GM10266 (cell line): ENCODE results near the gene MSRB1.

ENCODE experiments used
- DNase-seq: peaks from one replicate; pipeline ENCODE4 v3.0.0; 2012; ENCODE audit errors: extremely low spot score
- TF ChIP-seq, protein P1 (sequence below): IDR thresholded peaks from 2 replicates; pipeline ENCODE4 v1.5.1; 2012; ENCODE audit warnings: mild to moderate bottlenecking, low read depth; ENCODE audit not compliant: control insufficient read depth, insufficient read depth; ENCODE audit errors: missing control alignments

MSRB1 gene

GRCh38 chr16:1950047-1950446 is 7.0 kb upstream of the MSRB1 start:
- TF ChIP-seq, protein P1, sequence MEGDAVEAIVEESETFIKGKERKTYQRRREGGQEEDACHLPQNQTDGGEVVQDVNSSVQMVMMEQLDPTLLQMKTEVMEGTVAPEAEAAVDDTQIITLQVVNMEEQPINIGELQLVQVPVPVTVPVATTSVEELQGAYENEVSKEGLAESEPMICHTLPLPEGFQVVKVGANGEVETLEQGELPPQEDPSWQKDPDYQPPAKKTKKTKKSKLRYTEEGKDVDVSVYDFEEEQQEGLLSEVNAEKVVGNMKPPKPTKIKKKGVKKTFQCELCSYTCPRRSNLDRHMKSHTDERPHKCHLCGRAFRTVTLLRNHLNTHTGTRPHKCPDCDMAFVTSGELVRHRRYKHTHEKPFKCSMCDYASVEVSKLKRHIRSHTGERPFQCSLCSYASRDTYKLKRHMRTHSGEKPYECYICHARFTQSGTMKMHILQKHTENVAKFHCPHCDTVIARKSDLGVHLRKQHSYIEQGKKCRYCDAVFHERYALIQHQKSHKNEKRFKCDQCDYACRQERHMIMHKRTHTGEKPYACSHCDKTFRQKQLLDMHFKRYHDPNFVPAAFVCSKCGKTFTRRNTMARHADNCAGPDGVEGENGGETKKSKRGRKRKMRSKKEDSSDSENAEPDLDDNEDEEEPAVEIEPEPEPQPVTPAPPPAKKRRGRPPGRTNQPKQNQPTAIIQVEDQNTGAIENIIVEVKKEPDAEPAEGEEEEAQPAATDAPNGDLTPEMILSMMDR: no peak

DNA sequence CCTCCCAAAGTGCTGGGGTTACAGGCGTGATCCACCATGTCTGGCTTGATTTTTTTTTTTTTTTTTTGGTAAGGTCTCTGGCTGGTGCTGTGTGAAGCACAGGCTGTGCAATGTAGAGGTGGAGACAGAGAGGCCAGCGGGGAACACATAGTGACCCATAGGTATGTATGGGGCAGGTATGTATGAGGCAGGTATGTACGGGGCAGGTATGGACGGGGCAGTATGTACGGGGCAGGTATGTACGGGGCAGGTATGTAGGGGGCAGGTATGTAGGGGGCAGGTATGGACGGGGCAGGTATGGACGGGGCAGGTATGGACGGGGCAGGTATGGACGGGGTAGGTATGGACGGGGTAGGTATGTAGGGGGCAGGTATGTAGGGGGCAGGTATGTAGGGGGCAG is 6.5 kb upstream of the MSRB1 start:
- no peak for DNase-seq
- TF ChIP-seq, protein P1: no peak

More at GRCh38 chr16:1950047-1950446, 7.0 kb upstream of the MSRB1 start:
- no peak for DNase-seq

GRCh38 chr16:1947369-1947670 is 4.3 kb upstream of the MSRB1 start:
- DNase-seq: no peak
- TF ChIP-seq, protein P1: no peak

DNA sequence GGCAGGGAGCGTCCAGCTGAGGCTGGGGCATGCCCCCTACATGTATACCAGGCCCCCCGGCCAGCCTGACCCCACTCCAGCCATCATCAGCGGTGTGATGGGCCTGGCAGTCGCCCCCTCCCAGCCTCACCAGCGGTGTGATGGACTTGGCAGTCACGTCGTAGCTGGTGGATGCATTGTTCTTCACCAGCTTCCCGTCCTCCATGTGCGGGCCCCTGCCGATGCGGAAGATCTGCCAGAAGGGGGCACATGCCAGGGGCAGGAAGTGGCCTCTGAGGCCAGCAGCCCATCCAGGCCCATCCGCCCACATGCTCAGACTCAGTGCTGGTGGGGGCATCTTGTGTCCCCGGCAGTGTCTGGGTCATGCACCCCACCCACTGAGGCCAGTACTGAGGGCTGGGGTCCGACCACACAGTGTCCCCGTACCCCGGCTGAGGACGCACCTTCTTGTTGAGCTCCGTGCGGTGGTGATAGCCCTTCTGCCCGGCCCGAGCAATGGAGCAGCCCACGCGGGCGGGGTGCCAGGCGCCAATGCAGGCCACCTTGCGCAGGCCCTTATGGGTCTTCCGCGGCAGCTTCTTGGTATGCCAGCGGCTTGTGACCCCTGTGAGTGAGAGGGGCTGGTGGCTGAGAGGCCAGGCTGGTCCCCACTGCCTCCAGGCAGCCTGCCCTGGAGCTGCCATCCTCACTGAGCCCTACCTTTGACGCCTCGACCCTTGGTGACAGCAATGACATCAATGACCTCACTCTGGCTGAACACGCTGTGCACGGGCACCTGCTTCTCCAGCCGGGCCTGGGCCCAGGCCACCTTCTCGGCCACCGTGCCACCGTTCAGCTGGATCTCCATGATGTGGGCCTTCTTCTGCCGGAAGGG is 3.7 kb upstream of the MSRB1 start:
- no peak for DNase-seq
- TF ChIP-seq, protein P1: no peak

DNA sequence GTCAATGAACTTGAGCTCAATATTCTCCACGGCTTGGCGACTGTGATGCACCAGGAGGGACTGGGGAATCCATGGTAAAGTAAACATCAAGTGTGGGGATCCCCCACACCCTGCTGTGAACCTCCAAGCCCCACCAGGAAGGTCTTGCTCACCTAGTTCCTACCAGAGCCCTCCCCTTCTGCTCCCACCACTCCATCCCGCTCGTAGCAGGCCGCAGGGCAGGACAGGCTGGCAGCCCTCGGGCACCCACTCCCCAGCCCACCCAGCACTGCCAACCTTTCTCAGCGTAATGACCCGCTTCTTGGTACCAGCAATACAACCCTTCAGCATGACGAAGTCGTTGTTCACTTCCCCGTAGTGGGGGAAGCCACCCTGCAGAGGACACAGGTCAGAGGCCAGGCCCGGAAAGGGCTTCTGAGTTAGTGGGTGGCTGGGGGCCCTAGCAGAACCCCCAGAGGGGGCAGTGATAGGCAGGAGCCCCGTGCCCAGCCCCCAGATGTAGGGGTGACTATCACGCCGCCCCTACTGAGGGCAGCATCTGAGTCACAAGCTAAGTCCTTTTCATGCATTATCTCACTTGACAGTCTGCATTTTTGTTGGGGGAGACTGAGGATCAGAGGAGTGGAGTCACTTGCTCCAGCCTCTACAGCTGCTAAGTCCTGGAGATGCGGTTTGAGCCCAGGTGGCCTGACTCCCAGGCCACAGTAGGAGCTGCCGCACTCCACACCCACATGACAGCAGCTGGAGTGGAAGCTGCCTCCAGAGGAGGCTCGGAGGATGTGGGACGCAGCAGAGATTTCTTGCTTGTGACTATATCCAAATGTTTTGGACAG is 2.8 kb upstream of the MSRB1 start:
- DNase-seq: no peak
- TF ChIP-seq, protein P1: no peak

DNA sequence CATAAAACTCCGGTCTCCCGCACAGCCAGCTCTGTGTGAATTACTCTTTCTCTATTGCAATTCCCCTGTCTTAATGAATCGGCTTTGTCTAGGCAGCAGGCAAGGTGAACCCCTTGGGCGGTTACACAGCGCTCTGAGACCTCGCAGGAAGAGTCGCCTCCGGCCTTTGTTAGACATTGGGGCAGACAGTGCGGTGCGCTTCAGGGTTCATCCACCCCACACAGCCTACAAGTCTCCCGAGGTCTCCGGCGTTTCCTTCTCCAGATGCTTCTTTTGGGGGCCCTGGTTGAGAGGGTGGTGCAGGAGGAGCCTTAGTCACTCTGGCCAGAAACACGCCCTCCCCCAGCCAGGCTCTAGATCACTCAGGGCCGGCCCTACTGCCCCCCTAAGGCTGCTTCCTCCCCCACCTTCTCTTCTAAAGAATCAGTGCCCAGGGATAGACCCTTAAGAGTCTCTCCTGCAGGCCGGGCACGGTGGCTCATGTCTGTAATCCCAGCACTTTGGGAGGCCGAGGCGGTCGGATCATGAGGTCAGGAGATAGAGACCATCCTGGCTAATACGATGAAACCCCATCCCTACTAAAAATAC is 1.7 kb upstream of the MSRB1 start:
- no peak for DNase-seq
- TF ChIP-seq, protein P1: no peak
